ENCODE measurements around the gene ST3GAL2. TPM values are rescaled to one million over a fixed set of nuclear protein-coding genes. Genes with fewer than 3 reads are reported as not detected.
"Not testable (repeated sequence)": the region's sequence is repeated elsewhere in the genome, so short reads cannot be mapped to it uniquely, and the experiment has no call there.

Gene ST3GAL2
- polyA plus RNA-seq, 4 donors, result 25.3 to 38.4 (median 30.6) TPM

DNA sequence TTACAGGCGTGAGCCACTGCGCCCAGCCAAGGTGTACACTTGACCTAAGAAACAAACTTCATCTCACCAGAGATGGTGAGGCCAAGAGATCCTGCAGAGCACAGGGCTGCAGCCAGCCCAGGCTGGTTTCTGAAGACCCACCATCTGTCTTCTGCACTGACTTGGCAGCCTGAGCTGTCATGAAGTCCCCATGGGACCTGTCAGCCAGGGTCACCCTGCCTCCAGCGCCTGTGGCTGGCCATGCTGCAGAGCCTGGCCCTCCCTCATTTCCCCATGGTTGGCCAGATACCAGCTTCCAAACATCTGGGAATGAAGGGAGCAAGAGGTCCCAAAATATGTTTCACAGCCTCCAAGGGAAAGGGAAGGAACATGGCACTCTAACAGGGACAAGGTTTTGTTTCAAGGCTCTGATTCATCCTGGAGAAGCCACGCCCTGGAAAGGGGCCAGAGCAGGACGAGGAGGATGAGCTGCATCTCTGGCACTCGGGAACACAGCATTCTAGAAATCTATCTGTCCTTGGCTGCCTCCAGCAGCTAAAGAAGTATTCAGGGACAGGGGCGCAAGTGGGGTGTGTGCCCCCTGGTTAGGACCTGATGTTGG is 46.9 kb downstream of the ST3GAL2 start:
- DNase-seq (ENCODE audit: low read depth in 4 of 4, low spot score in 2 of 4), result no peak

DNA sequence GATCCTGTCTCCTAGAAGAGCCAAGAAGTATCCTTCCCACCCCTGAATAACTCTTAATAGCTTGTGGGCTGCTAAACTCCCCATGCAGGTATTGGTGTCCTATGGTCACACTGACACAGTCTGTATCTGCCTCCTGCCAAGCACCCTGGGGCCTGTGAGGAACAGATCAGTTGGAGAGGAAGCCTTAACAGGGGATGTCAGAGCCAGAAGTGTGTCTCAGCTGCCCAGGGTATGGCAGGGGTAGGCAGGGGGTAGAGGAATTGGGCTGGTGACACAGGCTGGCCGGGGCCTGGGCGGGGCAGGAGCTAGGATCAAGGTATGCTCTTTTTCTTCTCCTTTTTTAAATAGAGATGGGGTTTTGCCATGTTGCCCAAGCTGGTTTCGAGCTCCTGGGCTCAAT is 47.5 kb downstream of the ST3GAL2 start:
- DNase-seq (ENCODE audit: low read depth in 4 of 4, low spot score in 2 of 4), result no peak

DNA sequence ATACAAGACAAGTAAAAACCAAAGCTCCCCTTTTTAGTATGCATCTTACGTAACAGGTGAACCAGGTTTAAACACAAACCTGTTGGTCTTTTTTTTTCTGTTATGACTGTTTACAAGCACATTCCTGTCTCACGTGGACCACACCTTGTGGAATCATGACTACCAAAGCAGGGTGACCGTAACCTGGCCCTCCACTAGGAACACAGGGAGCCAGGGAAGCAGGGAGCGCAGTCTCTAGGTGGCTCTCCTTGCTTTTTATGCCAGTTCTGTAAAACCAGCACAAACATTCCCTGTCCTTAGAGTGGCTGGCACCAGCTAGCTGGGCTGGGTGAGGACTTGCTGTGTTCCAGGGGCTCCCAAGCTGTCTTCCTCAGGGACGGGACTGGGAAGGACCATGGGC is 48.1 kb downstream of the ST3GAL2 start:
- no peak for DNase-seq (ENCODE audit: low read depth in 4 of 4, low spot score in 2 of 4)

DNA sequence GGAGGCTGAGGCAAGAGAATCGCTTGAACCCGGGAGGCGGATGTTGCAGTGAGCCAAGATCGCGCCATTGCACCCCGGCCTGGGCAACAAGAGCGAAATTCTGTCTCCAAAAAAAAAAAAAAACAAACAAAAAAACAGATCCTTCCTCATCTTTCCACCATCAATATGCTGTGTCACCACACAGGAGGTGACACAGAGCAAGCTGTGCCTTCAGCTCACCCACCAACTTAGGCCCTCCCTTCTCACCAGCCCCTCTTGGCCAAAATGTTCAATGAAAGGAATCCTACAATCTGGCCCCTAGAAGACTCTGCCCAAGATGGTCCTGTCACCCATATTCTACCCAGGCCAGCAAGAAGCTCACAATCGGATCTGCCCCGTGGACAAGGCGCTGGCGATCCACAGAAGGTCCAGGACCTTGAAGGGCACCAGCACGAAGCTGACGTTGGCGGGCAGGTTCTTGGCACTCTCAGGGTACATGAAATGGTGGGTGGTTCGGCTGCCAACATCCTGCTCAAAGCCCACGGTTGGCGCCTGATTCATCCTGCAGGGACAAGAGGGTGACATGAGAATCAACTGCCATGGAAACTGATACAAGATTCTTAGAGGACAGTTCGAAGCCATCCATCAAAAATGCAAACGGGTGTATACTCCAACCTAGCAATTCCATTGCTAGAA is 50.8 kb downstream of the ST3GAL2 start:
- no peak for DNase-seq (ENCODE audit: low read depth in 4 of 4, low spot score in 2 of 4)

DNA sequence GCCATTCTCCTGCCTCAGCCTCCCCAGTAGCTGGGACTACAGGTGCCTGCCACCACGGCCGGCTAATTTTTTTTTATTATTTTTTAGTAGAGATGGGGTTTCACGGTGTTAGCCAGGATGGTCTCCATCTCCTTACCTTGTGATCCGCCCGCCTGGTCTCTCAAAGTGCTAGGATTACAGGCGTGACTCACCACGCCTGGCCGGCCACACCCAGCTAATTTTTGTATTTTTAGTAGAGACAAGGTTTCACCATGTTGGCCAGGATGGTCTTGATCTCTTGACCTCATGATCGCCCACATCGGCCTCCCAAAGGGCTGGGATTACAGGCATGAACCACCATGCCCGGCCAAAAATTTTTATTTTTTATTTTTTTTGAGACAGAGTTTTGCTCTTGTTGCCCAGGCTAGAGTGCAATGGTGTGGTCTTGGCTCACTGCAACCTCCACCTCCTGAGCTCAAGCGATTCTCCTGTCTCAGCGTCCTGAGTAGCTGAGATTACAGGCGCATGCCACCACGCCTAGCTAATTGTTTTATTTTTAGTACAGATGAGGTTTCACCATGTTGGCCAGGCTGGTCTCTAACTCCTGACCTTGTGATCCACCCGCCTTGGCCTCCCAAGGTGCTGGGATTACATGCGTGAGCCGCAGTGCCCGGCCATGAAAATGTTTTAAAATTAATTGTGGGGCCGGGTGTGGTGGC is 52.5 kb downstream of the ST3GAL2 start:
- DNase-seq (ENCODE audit: low read depth in 4 of 4, low spot score in 2 of 4), result not testable (repeated sequence)

DNA sequence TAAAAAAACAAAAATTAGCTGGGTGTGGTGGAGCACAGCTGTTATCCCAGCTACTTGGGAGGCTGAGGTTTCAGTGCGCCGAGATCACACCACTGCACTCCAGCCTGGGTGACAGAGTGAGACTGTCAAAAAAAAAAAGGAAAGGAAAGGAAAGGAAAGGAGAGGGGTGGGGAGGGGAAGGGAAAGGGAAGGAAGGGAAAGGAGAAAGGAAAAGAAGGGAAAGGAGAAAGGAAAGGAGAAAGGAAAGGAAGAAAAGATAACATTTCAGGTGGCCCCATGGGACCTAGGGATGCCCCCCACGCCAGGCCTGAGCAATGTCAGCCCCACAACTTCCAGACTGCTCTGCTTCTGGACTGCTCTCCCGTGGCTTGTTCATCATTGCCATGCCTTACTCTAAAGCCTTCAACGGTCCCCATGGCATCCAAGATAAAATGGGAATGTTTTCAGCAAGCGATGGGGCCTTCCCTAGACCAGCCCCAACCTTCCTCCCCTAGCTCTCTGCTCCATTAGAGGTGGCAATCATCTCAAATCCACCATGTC is 55.4 kb downstream of the ST3GAL2 start:
- no peak for DNase-seq (ENCODE audit: low read depth in 4 of 4, low spot score in 2 of 4)

DNA sequence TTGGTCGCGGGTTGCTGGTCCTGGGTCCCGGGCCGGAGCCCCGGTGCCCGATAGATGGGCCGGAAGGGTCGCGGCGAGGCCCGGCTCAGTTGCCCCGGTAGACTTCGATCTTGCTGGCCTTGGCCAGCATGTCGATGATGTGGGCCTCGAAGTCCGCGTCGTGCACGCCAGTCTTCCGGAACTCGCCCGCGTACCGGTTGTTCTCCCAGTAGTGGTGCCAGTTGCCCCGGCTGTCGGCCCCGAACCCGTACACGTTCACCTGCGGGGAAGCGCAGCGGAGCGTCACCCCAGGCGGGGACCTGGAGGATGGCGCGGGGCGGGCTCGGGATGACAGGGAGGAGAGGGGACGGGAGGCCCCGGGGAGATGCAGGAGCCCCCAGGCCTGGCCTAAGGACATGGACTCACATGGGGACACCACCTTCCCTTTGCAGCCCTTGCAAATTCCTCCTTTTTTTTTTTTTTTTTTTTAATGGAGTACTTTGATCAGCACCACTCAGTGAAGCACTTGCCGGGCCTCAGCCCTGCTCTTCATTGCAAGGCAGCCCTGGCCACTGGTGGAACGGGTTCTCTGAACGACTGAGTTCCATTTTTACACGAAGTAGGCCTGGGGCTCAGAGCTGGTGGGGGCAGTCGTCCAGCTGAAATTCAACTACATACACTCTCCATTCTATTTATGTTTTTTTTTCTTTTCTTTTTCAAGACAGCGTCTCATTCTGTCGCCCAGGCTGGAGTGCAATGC is 57.1 kb downstream of the ST3GAL2 start:
- DNase-seq (ENCODE audit: low read depth in 4 of 4, low spot score in 2 of 4), result no peak

DNA sequence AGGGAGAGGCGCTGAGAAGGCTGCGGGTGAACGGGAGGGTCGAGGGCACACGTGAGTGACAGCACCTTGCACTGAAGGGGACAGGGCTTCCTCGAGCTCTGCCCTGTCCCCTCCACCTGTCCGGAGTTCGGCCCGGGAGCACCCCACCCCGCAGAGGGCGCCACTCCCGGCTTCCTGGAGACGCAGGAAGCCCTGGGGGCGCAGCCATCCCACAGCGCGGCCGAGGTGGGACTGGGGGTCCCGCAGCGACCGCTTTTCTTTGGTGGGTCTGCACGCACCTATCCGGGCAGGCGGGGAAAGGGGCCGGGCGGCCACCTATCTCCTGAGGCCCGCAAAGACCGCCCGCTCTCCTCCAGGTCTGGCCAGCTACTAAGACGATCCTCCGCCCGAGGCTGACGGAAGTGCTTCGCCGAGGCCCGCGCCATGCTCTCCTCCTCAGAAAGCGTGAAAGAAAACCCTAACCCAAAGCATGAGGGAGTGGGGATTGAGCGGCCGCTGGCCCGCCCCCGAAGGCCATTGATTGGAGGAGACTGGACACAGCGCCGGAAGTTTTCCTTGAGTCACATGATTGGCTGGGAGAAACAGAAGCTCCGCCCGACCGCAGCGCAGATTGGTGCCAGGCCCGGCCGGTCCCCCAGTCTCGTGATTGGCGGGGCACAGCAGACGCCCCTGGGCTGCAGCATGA is 57.8 kb downstream of the ST3GAL2 start:
- DNase-seq (ENCODE audit: low read depth in 4 of 4, low spot score in 2 of 4), result peak; percentile 83 to 96 (median 88)

DNA sequence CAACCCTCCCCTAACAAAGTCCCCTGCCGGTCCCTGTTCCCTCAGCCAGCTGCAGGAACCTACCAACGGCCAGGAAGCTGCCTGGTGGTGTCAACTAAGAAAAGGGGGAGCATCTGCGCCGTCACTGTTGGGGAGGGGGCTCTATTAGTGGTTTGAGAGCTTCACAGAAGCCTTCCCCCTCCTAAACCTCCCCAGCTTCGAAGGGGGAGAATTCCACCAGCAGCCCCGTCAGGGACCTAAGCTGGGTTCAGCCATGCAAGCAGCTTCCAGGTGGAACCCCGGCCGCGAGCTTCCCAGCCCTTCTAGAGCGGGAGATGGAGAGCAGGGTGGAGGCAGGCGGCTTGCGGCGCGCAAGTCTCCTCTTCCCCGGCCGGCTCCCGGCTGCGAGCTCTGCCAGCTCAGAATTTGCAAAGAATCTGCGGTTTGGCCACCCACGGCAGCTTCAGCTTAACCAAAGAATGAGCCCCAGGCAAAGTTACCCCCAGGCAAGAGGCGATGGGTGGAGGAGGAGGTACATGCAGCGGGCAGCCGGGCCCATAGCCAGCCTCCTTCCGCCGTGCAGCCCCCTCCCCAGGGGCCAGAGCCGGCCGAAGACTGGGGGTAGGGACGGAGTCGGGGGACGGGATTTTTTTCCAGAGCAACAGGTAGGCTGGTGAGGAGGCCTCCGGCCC is 58.5 kb downstream of the ST3GAL2 start:
- DNase-seq (ENCODE audit: low read depth in 4 of 4, low spot score in 2 of 4), result peak in 2 of 4 donors; percentile 16 to 21

DNA sequence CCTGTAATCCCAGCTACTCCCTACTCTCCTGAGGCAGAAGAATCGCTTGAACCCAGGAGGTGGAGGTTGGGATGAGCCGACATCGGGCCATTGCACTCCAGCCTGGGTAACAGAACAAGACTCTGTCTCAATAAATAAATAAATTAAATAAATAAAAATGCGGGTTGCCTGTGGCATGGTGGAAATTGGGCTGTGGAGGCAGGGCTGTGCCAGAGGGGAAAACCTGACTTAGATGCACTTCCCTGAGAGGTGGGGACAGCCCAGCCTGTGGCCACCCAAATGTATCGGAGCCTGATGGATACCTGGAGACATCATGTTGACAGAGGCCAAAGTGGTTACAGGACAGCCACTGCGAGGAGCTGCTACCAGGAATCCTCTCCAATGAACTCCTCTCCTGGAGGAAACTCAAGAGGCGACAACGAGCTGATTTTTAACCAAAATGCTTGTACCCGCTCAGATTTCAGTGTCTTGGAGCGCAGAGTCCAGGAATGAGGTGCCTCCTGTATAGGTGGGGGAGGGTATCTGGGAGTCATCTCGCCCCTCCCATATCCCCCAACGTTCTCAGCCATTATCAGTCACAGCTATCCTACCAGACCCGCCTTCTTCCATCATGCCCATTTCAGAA is 59.9 kb downstream of the ST3GAL2 start:
- DNase-seq (ENCODE audit: low read depth in 4 of 4, low spot score in 2 of 4), result no peak

DNA sequence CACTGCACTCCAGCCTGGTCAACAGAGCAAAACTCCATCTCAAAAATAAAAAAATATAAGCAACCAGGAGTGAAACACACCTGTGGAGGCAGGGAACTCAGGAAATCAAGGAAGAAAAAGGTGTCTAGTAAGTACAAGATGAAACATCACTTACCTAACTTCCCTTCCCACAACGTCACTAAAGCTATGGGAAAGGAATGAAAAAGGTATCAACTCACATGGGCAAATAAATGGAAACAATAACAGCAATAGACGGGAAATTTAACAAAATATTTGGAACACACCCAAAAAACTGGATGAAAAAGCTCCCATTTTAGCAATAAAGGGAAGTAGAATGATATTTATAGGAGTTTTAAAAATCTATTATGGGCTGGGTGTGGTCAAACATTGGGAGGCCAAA is 61.1 kb downstream of the ST3GAL2 start:
- DNase-seq (ENCODE audit: low read depth in 4 of 4, low spot score in 2 of 4), result no peak

DNA sequence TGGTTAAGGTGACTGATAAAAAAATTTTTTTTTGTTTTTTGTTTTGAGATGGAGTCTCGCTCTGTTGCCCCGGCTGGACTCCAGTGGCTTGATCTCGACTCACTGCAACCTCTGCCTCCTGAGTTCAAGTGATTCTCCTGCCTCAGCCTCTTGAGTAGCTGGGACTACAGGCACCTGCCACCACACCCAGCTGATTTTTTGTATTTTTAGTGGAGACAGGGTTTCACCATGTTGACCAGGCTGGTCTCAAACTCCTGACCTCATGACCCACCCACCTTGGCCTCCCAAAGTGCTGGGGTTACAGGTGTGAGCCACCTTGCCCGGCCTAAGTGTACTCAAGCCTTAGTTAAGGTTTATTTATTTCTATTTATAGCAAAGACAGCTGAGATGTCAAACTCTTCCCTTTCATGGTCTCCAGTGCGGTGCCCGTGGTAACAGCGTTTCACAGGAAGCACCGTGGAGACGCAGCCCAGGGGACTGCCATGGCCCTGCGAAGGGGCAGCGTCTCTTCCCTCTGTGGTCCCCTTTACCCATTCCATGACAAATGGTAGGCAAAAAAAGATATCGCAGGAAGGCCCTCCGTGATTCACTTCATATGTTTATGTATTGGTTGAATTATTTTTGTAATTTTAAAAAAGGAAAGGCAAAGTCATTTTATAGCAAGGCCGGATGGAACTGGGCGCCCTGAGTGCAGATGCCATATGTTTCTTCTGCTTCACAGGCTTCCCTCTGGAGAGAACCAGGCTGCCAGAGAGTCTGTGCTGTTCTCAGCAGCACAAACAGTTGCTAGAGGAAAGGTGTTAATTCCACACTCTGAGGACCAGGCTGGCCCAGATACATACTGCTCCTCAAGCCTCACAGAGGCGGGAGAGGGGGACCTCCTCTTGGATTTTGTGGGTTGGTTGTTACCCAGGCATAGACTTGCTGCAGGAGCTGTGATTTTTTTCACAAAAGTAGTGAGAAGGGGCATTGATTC is 63.0 kb downstream of the ST3GAL2 start:
- no peak for DNase-seq (ENCODE audit: low read depth in 4 of 4, low spot score in 2 of 4)

DNA sequence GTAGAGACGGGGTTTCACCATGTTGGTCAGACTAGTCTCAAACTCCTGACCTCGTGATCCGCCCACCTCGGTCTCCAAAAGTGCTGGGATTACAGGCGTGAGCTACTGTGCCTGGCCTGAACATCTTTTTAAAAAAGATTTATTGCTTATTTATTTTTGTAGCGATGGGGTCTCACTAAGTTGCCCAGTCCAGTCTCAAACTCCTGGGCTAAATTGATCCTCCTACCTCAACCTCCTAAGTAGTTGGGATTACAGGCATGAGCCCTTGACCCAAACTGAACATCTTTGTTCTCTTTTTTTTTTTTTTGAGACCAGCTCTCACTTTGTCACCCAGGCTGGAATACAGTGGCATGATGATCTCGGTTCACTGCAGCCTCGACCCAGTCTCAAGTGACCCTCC is 64.7 kb downstream of the ST3GAL2 start:
- no peak for DNase-seq (ENCODE audit: low read depth in 4 of 4, low spot score in 2 of 4)

DNA sequence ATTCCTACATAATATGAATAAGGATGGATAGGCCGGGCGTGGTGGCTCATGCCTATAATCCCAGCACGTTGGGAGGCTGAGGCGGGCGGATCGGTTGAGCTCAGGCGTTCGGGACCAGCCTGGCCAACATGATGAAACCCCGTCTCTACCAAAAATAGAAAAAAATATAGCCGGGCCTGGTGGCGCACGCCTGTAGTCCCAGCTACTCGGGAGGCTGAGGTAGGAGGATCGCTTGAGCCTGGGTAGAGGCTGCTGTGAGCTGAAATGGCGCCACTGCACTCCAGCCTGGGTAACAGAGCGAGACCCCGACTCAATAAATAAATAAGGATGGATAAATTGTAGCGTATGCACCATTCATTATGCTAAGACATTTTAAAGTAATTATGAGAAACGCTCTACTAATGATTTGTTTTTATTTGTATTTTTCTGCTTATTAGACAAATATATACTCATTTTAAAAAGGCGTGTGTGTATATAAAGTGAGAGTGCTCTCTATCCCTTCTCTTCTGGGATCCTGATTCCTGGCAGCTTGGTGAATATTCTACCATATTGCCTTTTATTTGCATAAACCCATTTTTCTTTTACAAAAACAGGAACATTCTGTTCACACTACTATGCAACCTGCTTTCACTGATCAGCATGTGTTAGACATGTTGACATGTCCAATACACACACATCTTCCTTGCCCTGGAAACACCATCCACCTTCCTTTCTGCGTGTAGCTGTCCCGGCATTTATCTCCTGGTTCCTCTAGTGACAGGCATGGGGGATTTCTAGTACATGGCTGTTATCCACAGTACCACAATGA is 65.8 kb downstream of the ST3GAL2 start:
- no peak for DNase-seq (ENCODE audit: low read depth in 4 of 4, low spot score in 2 of 4)

DNA sequence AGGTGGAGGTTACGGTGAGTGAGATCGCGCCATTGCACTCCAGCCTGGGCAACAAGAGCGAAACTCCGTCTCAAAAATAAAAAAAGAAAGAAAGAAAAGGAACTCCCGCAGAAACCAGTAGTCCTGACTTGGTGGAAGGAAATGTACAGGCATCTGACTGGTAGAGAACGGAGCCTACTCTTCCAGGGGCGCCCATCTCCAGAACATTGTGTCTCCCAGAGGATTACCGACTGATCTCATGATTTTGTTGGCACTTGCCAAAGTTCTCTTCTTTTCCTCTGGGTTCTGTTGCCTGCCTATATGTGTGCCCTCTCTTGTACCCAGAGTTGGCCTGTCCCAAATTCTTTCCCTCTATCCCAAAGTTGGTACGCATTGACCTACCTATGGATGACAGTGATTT is 68.0 kb downstream of the ST3GAL2 start:
- DNase-seq (ENCODE audit: low read depth in 4 of 4, low spot score in 2 of 4), result no peak

DNA sequence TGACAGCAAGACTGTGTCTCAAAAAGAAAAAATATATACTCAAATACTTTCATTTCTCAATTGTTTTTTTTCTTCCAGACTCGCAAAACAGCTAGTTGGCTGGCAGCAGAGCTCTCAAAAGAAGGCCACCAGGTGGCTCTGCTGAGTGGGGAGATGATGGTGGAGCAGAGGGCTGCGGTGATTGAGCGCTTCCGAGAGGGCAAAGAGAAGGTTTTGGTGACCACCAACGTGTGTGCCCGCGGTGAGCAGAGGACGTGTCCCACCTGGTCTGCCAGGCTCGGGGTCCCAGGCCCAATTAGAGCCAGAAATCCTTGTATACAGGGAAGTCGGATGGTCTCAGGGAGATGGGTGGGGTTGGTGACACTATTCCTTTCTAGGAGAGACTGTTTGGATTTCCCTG is 68.8 kb downstream of the ST3GAL2 start:
- not testable (repeated sequence) for DNase-seq (ENCODE audit: low read depth in 4 of 4, low spot score in 2 of 4)

DNA sequence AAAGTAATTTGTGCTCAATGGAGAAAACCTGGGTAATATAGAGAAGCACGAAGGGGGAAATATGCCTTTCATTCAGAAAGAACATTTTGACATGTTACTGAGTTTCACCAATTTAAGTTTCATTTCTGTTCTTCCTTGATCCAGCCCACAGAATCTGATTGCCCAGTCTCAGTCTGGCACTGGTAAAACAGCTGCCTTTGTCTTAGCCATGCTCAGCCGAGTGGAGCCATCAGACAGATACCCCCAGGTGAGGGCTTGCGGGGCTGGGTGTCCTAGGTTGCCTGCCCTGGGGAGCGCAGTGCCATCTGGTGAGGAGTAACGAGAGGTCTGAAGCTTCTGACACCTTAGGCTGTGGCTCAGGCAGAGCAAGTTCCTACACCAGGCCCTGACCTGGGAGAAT is 74.5 kb downstream of the ST3GAL2 start:
- DNase-seq (ENCODE audit: low read depth in 4 of 4, low spot score in 2 of 4), result no peak
